ENCODE data around the gene TRAF4.
"Not testable (repeated sequence)": the region's sequence is repeated elsewhere in the genome, so short reads cannot be mapped to it uniquely, and the experiment has no call there.

TRAF4 gene

DNA sequence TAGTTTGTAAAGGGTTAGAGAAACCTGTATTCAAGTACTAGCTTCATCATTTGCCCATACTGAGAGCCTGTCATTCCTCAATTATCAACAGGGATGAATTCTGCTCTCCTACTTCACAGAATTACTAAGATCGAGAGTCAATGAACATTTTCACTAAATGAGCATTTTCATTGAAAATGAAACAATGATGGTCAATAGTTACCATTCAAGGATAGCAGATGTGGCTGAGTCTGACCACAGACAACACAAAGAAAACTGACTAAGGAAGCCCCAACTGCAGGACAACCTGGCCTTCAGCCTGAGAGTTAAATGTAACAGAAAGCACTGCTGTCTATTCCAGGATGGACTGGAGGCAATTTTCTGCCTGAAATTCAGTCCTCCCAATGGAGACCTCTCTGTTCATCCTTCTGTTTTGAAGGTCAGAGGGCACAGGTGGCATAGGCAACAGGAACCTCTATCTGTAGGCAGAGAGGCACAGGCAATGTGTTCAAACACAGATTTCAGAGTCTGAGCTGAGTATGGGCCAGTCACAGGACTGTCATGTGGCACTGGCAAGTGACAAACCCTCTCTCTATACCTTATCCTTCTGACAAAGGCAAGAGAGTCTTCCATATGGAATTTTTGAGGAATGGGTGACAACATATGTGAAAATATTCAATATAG, 19.5 kb downstream of the TRAF4 start:
- in situ Hi-C loops (cut with MboI; ENCODE audit: low sequenced_read_pairs): no loop called here

DNA sequence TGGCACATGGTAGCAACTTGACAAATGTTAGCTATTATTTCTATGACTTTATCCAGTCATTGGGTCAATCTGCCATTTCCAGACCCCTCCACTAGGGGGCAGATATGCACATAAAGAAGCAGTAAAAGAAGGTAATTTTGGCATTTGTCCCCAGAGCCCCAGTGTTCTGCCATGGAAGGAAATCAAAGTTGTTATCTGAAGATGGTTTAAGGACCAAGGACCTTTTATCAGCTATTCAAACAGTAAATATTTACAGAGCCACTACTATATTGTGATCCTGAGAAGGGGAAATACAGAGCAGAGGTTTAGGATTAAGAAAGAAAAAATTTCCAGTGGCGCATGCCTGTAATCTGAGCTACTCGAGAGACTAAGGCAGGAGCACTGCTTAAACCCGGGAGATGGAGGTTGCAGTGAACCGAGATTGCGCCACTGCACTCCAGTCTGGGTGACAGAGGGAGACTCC, 20.0 kb downstream of the TRAF4 start:
- in situ Hi-C loops (cut with MboI; ENCODE audit: low sequenced_read_pairs): no loop called here

DNA sequence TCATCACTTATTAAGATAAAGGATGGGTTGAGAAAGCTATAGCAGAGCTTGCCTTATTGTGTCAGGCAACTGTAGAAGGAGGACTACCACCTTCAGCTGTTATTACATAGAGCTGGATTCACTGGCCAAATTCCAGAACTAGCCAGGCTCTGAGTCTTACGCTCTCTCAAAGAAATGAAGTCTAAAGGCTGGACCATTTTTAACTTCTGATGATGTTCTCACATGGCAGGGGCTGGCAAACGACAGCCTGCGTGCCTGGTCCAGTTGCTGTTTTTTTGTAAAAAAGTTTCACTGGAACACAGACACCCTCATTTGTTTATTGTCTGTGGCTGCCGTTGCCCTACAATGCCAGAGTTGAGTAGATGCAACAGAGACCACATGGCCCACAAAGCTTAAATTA, 21.2 kb downstream of the TRAF4 start:
- in situ Hi-C loops (cut with MboI; ENCODE audit: low sequenced_read_pairs): no loop called here

DNA sequence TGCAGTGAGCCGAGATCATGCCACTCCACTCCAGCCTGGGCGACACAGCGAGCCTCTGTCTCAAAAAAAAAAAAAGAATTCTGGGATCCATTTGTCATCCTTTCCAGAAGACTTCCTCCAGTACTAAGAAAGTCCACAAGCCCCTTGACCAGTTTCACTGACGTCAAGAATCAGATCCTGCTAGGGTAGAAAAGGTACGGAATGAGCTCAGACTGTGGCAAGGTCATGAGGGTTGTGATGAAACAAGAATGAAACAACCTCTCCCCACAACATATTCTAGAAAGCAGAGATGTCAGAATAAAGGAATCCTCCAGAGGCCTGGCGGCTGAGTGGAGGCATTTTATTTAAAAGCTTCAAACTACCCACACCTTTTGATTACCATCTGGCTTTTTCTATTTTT, 29.9 kb downstream of the TRAF4 start:
- in situ Hi-C loops (cut with MboI; ENCODE audit: low sequenced_read_pairs): no loop called here

DNA sequence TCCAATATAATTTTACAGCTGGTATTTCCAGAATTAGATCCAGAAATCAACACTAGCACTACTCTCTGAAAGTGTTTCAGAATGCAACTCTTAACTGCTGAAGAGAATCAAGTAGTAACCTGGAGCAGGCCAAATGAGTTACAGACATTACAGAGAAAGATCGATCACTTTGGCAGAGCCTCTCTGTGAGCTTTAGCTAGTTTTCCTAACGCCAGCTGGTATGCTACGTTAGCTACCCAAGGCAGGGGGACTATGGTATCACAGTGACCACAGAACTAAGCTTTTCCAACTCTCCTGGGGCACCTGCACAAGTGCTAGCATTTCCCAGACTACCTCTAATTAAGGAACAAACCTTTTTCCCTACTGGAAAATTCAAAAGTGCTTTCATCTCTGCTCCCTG, 30.4 kb downstream of the TRAF4 start:
- in situ Hi-C loops (cut with MboI; ENCODE audit: low sequenced_read_pairs): no loop called here

DNA sequence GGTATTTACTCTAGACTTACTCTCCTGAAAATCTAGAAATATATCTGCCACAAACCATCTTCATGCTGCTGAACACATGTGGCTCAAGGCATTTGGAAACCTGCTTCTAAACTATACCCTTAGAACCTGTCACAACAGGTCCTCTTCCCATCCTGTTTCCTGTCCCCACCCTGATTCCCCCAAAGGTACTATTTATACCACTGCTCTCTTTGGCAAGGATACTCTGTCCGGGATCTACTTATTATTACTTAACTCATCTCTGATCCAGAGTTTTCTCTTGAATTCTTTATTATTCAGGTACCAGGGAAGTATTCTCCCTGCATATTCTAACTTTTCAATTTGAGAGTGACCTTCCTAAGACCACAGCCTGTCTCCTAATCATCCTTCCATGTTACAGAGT, 33.4 kb downstream of the TRAF4 start:
- in situ Hi-C loops (cut with MboI; ENCODE audit: low sequenced_read_pairs): no loop called here

DNA sequence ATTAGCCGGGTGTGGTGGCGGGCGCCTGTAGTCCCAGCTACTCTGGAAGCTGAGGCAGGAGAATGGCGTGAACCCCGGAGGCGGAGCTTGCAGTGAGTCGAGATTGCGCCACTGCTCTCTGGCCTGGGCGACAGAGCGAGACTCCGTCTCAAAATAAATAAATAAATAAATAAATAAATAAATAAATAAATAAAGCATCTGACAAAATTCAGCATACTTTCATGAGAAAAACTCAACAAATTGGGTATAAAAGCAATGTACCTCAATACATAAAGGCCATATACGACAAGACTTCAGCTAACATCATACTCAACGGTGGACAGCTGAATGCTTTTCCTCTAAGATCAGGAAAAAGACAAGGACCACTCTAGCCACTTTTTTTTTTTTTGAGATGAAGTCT, 35.8 kb downstream of the TRAF4 start:
- in situ Hi-C loops (cut with MboI; ENCODE audit: low sequenced_read_pairs): not testable (repeated sequence)

DNA sequence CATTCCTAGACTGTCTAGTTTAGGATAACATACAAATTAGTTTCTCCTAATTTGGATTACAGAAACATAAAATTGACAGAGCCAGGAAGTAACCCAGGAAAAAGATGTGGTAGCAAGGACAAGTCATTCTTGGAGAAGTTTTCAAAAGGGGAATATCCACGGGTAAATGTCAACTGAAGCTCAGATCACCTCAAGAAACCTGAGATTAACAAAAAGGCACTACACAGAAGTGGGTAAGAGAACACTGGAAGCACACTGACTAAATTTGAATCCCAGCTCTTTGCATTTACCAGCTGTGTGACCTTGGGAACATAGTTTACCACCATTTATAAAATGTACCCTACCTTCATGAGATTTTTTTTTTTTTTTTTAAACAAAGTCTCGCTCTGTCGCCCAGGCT, 39.4 kb downstream of the TRAF4 start:
- in situ Hi-C loops (cut with MboI; ENCODE audit: low sequenced_read_pairs): no loop called here

DNA sequence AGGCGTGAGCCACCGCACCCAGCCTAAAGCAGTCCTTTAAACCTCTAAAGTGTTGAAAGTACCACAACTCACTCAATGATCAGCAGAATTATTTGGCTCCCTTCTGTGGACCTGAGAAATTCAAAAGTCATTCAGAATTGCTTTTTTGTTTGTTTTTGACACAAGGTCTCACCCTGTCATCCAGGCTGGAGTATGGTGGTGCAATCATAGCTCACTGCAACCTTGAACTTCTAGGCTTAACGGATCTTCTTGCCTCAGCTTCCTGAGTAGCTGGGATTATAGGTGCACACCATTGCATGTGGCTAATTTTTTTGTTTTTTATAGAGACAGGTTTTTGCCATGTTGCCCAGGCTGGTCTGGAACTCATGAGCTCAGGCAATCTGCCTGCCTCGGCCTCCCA, 44.3 kb downstream of the TRAF4 start:
- in situ Hi-C loops (cut with MboI; ENCODE audit: low sequenced_read_pairs): no loop called here

DNA sequence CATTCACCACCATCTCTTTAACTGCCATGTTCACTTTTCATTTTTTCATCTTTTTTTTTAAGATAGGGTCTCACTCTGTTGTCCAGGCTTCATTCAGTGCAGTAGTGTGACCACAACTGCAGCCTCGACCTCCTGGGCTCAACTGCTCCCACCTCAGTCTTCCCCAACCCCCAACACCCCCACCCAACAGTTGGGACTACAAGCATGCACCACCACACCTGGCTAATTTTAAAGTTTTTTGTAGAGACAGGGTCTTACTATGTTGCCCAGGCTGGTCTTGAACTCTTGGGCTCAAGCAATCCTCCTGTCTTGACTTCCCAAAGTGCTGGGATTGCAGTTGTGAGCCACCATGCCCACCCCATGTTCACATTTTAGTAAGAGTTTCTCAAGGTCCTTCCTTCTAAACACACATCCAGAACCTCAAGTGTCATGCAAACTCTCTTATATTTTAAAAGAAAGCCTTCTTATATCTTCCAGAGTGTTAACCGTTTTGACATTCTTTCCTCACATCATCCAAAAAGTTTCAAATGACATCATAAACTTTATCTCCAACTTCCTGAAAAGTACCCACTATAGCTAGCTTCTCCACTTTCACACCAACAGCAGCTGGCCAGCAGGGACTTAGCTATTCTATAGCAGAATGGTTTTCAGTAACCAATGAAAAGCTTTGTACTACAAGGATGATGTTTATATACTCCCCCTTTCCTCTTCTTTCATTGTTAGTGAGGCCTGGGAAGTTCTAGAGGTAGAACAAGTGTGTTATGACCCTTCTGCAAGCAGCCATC, 49.3 kb downstream of the TRAF4 start:
- in situ Hi-C loops (cut with MboI; ENCODE audit: low sequenced_read_pairs): no loop called here

DNA sequence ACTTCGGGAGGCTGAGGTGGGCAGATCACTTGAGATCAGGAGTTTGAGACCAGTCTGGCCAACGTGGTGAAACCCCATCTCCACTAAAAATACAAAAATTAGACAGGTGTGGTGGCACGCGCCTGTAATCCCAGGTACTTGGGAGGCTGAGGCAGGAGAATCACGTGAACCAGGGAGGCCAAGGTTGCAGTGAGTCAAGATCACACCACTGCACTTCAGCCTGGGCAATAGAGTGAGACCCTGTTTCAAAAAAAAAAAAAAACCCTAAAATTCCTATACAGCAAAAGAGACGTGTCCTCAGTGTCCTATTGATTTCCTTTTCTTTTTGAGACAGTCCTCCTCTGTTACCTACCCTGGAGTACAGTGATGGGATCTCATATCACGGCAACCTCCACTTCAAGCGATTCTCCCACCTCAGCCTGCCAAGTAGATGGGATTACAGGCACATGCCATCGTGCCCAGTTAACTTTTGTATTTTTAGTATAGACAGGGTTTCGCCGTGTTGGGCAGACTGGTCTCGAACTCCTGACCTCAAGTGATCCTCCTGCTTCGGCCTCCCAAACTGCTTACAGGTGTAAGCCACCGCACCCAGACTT, 51.1 kb downstream of the TRAF4 start:
- in situ Hi-C loops (cut with MboI; ENCODE audit: low sequenced_read_pairs): not testable (repeated sequence)

DNA sequence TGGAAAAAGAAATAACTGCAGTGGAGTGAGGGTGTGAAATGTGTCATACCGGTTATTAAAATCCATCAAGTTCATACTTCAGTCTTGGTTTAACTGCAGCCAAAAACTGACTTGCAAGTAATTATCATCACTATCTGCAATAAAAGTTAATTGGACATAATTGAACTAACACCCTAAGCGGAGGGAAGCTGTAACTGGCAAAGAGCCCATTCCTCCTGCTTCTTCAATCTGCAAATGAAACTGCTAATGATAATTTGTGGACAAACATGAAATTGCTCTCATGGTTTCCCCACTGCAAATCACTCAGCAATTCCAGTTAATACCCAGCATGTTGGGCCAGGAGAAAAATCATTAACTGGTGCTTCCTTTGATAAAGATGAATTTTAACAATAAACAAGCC, 52.3 kb downstream of the TRAF4 start:
- in situ Hi-C loops (cut with MboI; ENCODE audit: low sequenced_read_pairs): no loop called here
